SK-N-SH (cell line): ENCODE results near the gene FAM50B. TPM values are rescaled to one million over a fixed set of nuclear protein-coding genes. Genes with fewer than 3 reads are reported as not detected.

Experiments
- CTCF ChIA-PET: fragments of 300-600, 350-600 bp; formaldehyde crosslinking; extraction: SDS; loops from one replicate; lab custom pipeline; 2021; lab: Yijun Ruan, JAX
- POLR2A ChIA-PET: fragments of 350-600 bp; sonication (Branson Sonifier 250); formaldehyde crosslinking; extraction: SDS; loops from one replicate; lab custom pipeline; 2020; ENCODE audit warnings: antibody characterized with exemption, inconsistent platforms; lab: Yijun Ruan, JAX
- DNase-seq: peaks from one replicate; pipeline ENCODE4 v3.0.0; 2012
- H2AFZ ChIP-seq: fragments of 200-600 bp; sonication (generic); 2 replicates; pipeline ENCODE4 v1.8.1; 2016; ENCODE audit warnings: antibody characterized with exemption, mild to moderate bottlenecking, low read depth
- H3F3A ChIP-seq: fragments of 200-600 bp; sonication (generic); replicated peaks from 2 replicates; pipeline ENCODE3; 2016; ENCODE audit warnings: antibody characterized with exemption, mild to moderate bottlenecking; ENCODE audit not compliant: insufficient read depth
- H3K27ac ChIP-seq, 2 experiments: fragments of 200-500 bp in 1 of 2; fragments of 200-600 bp in 1 of 2; sonication (Bioruptor generic) in 1 of 2; sonication (generic), shearing (Covaris generic) in 1 of 2; 2 replicates each; pipeline versions ENCODE4 v1.5.1 to v1.6.1; 2014 to 2016; ENCODE audit warnings: low read depth in 2 of 2, inconsistent platforms in 1 of 2, low read length in 1 of 2, mild to moderate bottlenecking in 1 of 2, mixed read lengths in 1 of 2
- H3K27me3 ChIP-seq: fragments of 200-600 bp; sonication (generic), shearing (Covaris generic); 2 replicates; pipeline ENCODE4 v1.6.1; 2016; ENCODE audit warnings: mixed run types; ENCODE audit not compliant: insufficient read depth
- H3K36me3 ChIP-seq, 2 experiments: fragments of 200-500 bp in 1 of 2; fragments of 200-600 bp in 1 of 2; sonication (Bioruptor generic) in 1 of 2; sonication (generic) in 1 of 2; replicated peaks in 1 of 2; 2 replicates each; pipeline versions ENCODE3 to v1.5.1; 2014 to 2016; ENCODE audit warnings: low read length in 1 of 2, mild to moderate bottlenecking in 1 of 2; ENCODE audit not compliant: insufficient read depth in 2 of 2, control insufficient read depth in 1 of 2
- H3K4me1 ChIP-seq, 2 experiments: fragments of 200-500 bp in 1 of 2; fragments of 200-600 bp in 1 of 2; sonication (Bioruptor generic) in 1 of 2; sonication (generic), shearing (Covaris generic) in 1 of 2; 2 replicates each; pipeline versions ENCODE4 v1.5.1 to v1.6.1; 2014 to 2016; ENCODE audit warnings: low read depth in 1 of 2, low read length in 1 of 2, mixed run types in 1 of 2; ENCODE audit not compliant: insufficient read depth in 2 of 2, control insufficient read depth in 1 of 2
- H3K4me2 ChIP-seq: fragments of 200-600 bp; sonication (generic), shearing (Covaris generic); 2 replicates; pipeline ENCODE4 v1.6.1; 2017; ENCODE audit warnings: mixed run types
- H3K4me3 ChIP-seq, 2 experiments: fragments of 200-500 bp in 1 of 2; fragments of 200-600 bp in 1 of 2; sonication (Bioruptor generic) in 1 of 2; sonication (generic), shearing (Covaris generic) in 1 of 2; 2 replicates each; pipeline versions ENCODE4 v1.5.1 to v1.8.1; 2014 to 2016; ENCODE audit warnings: low read depth in 2 of 2, inconsistent platforms in 1 of 2, low read length in 1 of 2, mild to moderate bottlenecking in 1 of 2, mixed read lengths in 1 of 2, moderate library complexity in 1 of 2
- H3K79me2 ChIP-seq: fragments of 200-600 bp; sonication (generic); 2 replicates; pipeline ENCODE4 v1.8.1; 2017; ENCODE audit warnings: mild to moderate bottlenecking; ENCODE audit not compliant: insufficient read depth
- H3K9ac ChIP-seq: fragments of 200-600 bp; sonication (generic); 2 replicates; pipeline ENCODE4 v1.6.1; 2017; ENCODE audit warnings: mixed run types
- H3K9me2 ChIP-seq: fragments of 200-600 bp; sonication (generic); 2 replicates; pipeline ENCODE4 v1.6.1; 2017; ENCODE audit warnings: mixed run types
- H3K9me3 ChIP-seq: fragments of 200-600 bp; sonication (generic); 2 replicates; pipeline ENCODE4 v1.6.1; 2017; ENCODE audit warnings: mixed run types, mild to moderate bottlenecking, moderate library complexity
- H4K20me1 ChIP-seq: fragments of 200-600 bp; sonication (generic); 2 replicates; pipeline ENCODE4 v1.6.1; 2017; ENCODE audit warnings: mild to moderate bottlenecking, mixed run types; ENCODE audit not compliant: insufficient read depth
- ELF1 ChIP-seq: IDR thresholded peaks from 2 replicates; pipeline ENCODE4 v1.4.0; 2012
- EZH2phosphoT487 ChIP-seq: fragments of 200-600 bp; sonication (generic); IDR thresholded peaks from 2 replicates; pipeline ENCODE4 v1.6.1; 2017; ENCODE audit warnings: low read depth, mixed run types, mild to moderate bottlenecking, antibody characterized with exemption, moderate library complexity, borderline replicate concordance
- FOXJ3 ChIP-seq: sonication (generic); formaldehyde crosslinking; IDR thresholded peaks from 2 replicates; pipeline ENCODE4 v1.5.1; 2020; ENCODE audit warnings: mild to moderate bottlenecking, missing genetic modification reagents
- JUND ChIP-seq: IDR thresholded peaks from 2 replicates; pipeline ENCODE4 v1.4.0; 2012
- MAX ChIP-seq: IDR thresholded peaks from 2 replicates; pipeline ENCODE4 v1.4.0; 2012; ENCODE audit warnings: low read depth
- MEF2A ChIP-seq: IDR thresholded peaks from 2 replicates; pipeline ENCODE4 v1.4.0; 2012; ENCODE audit warnings: low read depth, borderline replicate concordance
- NFIC ChIP-seq: IDR thresholded peaks from 2 replicates; pipeline ENCODE4 v1.4.0; 2012; ENCODE audit warnings: borderline replicate concordance
- NRF1 ChIP-seq: IDR thresholded peaks from 2 replicates; pipeline ENCODE4 v1.6.1; 2012; ENCODE audit warnings: low read depth, mild to moderate bottlenecking, low read length
- RFX5 ChIP-seq: IDR thresholded peaks from 2 replicates; pipeline ENCODE4 v1.6.1; 2012; ENCODE audit warnings: mild to moderate bottlenecking, improper control_type of control experiment, low read length
- RXRA ChIP-seq: IDR thresholded peaks from 2 replicates; pipeline ENCODE4 v1.4.0; 2012; ENCODE audit warnings: low read depth, mild to moderate bottlenecking, borderline replicate concordance
- SMC3 ChIP-seq: IDR thresholded peaks from 2 replicates; pipeline ENCODE4 v1.6.1; 2012; ENCODE audit warnings: low read depth, low read length, improper control_type of control experiment
- TAF1 ChIP-seq: IDR thresholded peaks from 2 replicates; pipeline ENCODE4 v1.6.1; 2012; ENCODE audit warnings: low read depth, mild to moderate bottlenecking, low read length, moderate library complexity, borderline replicate concordance
- TEAD4 ChIP-seq: IDR thresholded peaks from 2 replicates; pipeline ENCODE4 v1.4.0; 2012; ENCODE audit warnings: mild to moderate bottlenecking, borderline replicate concordance; ENCODE audit not compliant: insufficient read depth
- USF2 ChIP-seq: fragments of 150-350 bp; IDR thresholded peaks from 2 replicates; pipeline ENCODE4 v1.6.1; 2017; ENCODE audit warnings: antibody characterized with exemption, low read length, low read depth, borderline replicate concordance
- WGBS: methylation state at CpG from one replicate; pipeline ENCODE4 v1.1.6; 2017; ENCODE audit warnings: low lambda C conversion rate; 5-methylcytosine and 5-hydroxymethylcytosine counted together
- polyA plus RNA-seq, 3 experiments: library from polyadenylated mRNA; depleted of rRNA; stranded (reverse); fragments of >200 nt; gene quantifications; 2 replicates each; pipeline ENCODE4 v1.2.3, GENCODE V29; 2012
- TF ChIP-seq, protein P1 (sequence below): IDR thresholded peaks from 2 replicates; pipeline ENCODE4; 2012
- TF ChIP-seq, protein P2 (sequence below): IDR thresholded peaks from 2 replicates; pipeline ENCODE4 v1.4.0; 2012; ENCODE audit warnings: low read depth, borderline replicate concordance

Gene FAM50B
- polyA plus RNA-seq, 1 of the 3 experiments (the other 2 are of a cell fraction): 13.8 TPM

DNA sequence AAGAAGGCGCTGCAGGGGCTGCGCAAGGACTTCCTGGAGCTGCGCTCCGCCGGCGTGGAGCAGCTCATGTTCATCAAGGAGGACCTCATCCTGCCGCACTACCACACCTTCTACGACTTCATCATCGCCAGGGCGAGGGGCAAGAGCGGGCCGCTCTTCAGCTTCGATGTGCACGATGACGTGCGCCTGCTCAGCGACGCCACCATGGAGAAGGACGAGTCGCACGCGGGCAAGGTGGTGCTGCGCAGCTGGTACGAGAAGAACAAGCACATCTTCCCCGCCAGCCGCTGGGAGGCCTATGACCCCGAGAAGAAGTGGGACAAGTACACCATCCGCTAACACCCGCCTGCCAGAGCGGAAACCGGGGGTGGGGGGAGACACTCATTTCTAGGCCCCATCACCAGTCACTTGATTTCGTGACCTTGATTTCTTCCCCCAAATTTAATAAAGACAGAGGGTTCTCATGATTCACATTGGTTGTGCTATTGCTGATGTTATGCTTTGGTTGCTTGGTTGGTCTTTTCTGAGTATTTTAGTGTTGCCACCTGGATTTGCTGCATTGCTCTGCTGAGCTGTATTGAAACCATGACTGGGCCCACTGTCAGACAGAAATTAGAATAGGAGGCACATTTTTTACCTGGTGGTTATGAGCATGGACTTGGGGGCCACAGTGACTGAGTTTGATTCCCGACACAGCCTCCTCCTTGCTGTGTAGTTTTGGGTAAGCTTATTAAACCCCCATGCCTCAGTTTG, 1.5 kb downstream of the FAM50B start:
- ChIA-PET CTCF (interaction anchor here (0.7 to 3.2 kb wide), 14 partner anchors 10 to 392 kb away, joined by 3 to 31 read pairs (median 11); no protein-coding TSS in a partner anchor), POLR2A (no interaction called here)
- Histone ChIP-seq H3K9me3 (no peaks in the 10 kb centered on the region), H3F3A (no peaks in the 10 kb centered on the region), H3K4me2 (no peak overlapping the region), H3K9ac (no peak overlapping the region), H3K27me3 (no peaks in the 10 kb centered on the region), H3K36me3 (no peaks in the 10 kb centered on the region), H3K79me2 (no peaks in the 10 kb centered on the region), H3K27ac (no peak overlapping the region), H3K9me2 (no peaks in the 10 kb centered on the region), H3K4me1 (peaks cover 0 to 8% of the 10 kb centered on the region in 2 experiments; a peak in 1 of 4 replicates), H3K4me3 (no peak overlapping the region), H4K20me1 (no peaks in the 10 kb centered on the region), H2AFZ (no peak overlapping the region)
- WGBS: 96% methylated on average over 27 of the region's 33 CpGs
- no peak for DNase-seq
- TF ChIP-seq EZH2phosphoT487 (no peak), FOXJ3 (no peak), ELF1 (no peak), JUND (no peak), NRF1 (no peak)

DNA sequence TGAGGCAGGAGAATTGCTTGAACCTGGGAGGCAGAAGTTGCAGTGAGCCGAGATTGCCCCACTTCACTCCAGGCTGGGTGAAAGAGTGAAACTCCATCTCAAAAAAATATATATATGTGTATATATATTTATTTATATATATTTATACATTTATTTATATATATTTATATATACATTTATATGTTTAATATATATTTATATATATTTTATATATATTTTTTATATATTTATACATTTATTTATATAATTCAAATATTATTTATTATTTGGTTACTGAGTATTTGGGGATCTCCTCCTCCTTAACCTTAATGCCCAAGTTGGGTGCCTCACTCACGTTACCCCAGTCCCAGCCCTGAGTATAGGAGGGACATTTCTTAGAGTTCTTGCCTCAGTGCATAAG, 2.7 kb downstream of the FAM50B start:
- Histone ChIP-seq H3K27ac (no peak overlapping the region), H4K20me1 (no peaks in the 10 kb centered on the region), H3K4me3 (no peak overlapping the region), H3K9me3 (no peaks in the 10 kb centered on the region), H3K36me3 (no peaks in the 10 kb centered on the region), H3K79me2 (no peaks in the 10 kb centered on the region), H3K9me2 (no peaks in the 10 kb centered on the region), H3K4me1 (peaks cover 2 to 12% of the 10 kb centered on the region in 2 experiments; a peak in 2 of 4 replicates), H3F3A (no peaks in the 10 kb centered on the region), H3K9ac (no peak overlapping the region), H3K27me3 (no peaks in the 10 kb centered on the region), H3K4me2 (no peak overlapping the region), H2AFZ (no peak overlapping the region)
- ChIA-PET CTCF (no interaction called here), POLR2A (no interaction called here)
- WGBS: 95% methylated on average over 2 of the region's 2 CpGs
- DNase-seq: no peak
- TF ChIP-seq TEAD4 (no peak), FOXJ3 (no peak), RFX5 (no peak), ELF1 (no peak), MEF2A (no peak), JUND (no peak), RXRA (no peak), MAX (no peak), USF2 (no peak), SMC3 (no peak), TAF1 (no peak), EZH2phosphoT487 (no peak), NFIC (no peak)
- TF ChIP-seq, protein P1, sequence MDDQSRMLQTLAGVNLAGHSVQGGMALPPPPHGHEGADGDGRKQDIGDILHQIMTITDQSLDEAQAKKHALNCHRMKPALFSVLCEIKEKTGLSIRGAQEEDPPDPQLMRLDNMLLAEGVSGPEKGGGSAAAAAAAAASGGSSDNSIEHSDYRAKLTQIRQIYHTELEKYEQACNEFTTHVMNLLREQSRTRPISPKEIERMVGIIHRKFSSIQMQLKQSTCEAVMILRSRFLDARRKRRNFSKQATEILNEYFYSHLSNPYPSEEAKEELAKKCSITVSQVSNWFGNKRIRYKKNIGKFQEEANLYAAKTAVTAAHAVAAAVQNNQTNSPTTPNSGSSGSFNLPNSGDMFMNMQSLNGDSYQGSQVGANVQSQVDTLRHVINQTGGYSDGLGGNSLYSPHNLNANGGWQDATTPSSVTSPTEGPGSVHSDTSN: no peak
- TF ChIP-seq, protein P2, sequence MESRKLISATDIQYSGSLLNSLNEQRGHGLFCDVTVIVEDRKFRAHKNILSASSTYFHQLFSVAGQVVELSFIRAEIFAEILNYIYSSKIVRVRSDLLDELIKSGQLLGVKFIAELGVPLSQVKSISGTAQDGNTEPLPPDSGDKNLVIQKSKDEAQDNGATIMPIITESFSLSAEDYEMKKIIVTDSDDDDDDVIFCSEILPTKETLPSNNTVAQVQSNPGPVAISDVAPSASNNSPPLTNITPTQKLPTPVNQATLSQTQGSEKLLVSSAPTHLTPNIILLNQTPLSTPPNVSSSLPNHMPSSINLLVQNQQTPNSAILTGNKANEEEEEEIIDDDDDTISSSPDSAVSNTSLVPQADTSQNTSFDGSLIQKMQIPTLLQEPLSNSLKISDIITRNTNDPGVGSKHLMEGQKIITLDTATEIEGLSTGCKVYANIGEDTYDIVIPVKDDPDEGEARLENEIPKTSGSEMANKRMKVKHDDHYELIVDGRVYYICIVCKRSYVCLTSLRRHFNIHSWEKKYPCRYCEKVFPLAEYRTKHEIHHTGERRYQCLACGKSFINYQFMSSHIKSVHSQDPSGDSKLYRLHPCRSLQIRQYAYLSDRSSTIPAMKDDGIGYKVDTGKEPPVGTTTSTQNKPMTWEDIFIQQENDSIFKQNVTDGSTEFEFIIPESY: no peak
